ENCODE measurements around the gene ASH1L.
"Not testable (repeated sequence)": the region's sequence is repeated elsewhere in the genome, so short reads cannot be mapped to it uniquely, and the experiment has no call there.

Gene ASH1L

GRCh38 chr1:155561779-155562580, 623 bp downstream of the ASH1L start:
- not testable (repeated sequence) for DNase-seq

GRCh38 chr1:155555915-155556314, 6.7 kb downstream of the ASH1L start:
- no peak for DNase-seq

GRCh38 chr1:155553349-155553748, 9.3 kb downstream of the ASH1L start:
- DNase-seq: no peak

GRCh38 chr1:155548706-155549105, 13.9 kb downstream of the ASH1L start:
- DNase-seq: no peak

GRCh38 chr1:155540000-155540874, 22.4 kb downstream of the ASH1L start:
- DNase-seq: no peak

GRCh38 chr1:155537193-155537592, 25.4 kb downstream of the ASH1L start:
- no peak for DNase-seq

GRCh38 chr1:155531624-155532023, 31.0 kb downstream of the ASH1L start:
- DNase-seq: no peak

GRCh38 chr1:155529929-155530328, 32.7 kb downstream of the ASH1L start:
- no peak for DNase-seq

- DNase-seq: no peak
Measured at GRCh38 chr1:155529109-155529508, 33.5 kb downstream of the ASH1L start.

- DNase-seq: no peak
Measured at GRCh38 chr1:155527677-155528076, 34.9 kb downstream of the ASH1L start.

- no peak for DNase-seq
Measured at GRCh38 chr1:155526356-155526755, 36.2 kb downstream of the ASH1L start.

GRCh38 chr1:155522069-155522468, 40.5 kb downstream of the ASH1L start:
- no peak for DNase-seq

GRCh38 chr1:155518484-155518883, 44.1 kb downstream of the ASH1L start:
- DNase-seq: no peak

- no peak for DNase-seq
Measured at GRCh38 chr1:155514582-155515187, 47.9 kb downstream of the ASH1L start.

GRCh38 chr1:155513300-155513916, 49.2 kb downstream of the ASH1L start:
- DNase-seq: no peak

- DNase-seq: not testable (repeated sequence)
Measured at GRCh38 chr1:155511385-155511784, 51.2 kb downstream of the ASH1L start.

- no peak for DNase-seq
Measured at GRCh38 chr1:155509064-155509463, 53.5 kb downstream of the ASH1L start.

GRCh38 chr1:155507945-155508344, 54.7 kb downstream of the ASH1L start:
- no peak for DNase-seq

- DNase-seq: not testable (repeated sequence)
Measured at GRCh38 chr1:155505963-155506362, 56.6 kb downstream of the ASH1L start.

- DNase-seq: no peak
Measured at GRCh38 chr1:155504207-155504606, 58.4 kb downstream of the ASH1L start.

- peak; percentile 24 for DNase-seq
Measured at GRCh38 chr1:155499953-155500639, 62.5 kb downstream of the ASH1L start.

- no peak for DNase-seq
Measured at GRCh38 chr1:155499263-155499662, 63.3 kb downstream of the ASH1L start.

All from retina (tissue), 1 donor.